Measurements from ENCODE around the gene CHID1. TPM values are rescaled to one million over a fixed set of nuclear protein-coding genes. Genes with fewer than 3 reads are reported as not detected.

Gene CHID1
- total RNA-seq, 2 donors from 2014 or later = 39.4 to 81.4 TPM

- no peaks in the 10 kb centered on the region for H3K4me1 ChIP-seq
- ATAC-seq (no peak), DNase-seq (no peak)
- 60 to 93% methylated on average over 1 to 12 of the region's 13 CpGs for WGBS, 2 donors
- TF ChIP-seq POLR2A (IDR thresholded peaks at IDR 0.05) (no peak), CTCF (IDR thresholded peaks at IDR 0.05) (no peak)
- H3K9me3 ChIP-seq = no peaks in the 10 kb centered on the region
- no peaks in the 10 kb centered on the region for H3K27me3 ChIP-seq
- no peak overlapping the region for H3K27ac ChIP-seq
- intact Hi-C loops (cut with DNase I) = no loop called here
- H3K4me3 ChIP-seq = no peak overlapping the region
- H3K36me3 ChIP-seq (replicated peaks in 1 of 2; ENCODE audit: insufficient read depth in 1 of 2, low read depth in 2 of 2) = no peaks in the 10 kb centered on the region
Observed at GRCh38 chr11:893008-893654, 17.5 kb downstream of the CHID1 start.

- no peak for ATAC-seq
Observed at GRCh38 chr11:890794-891540, 19.6 kb downstream of the CHID1 start.

GRCh38 chr11:889687-890475, 20.7 kb downstream of the CHID1 start:
- H3K27me3 ChIP-seq = no peaks in the 10 kb centered on the region
- DNase-seq (no peak), ATAC-seq (no peak)
- H3K9me3 ChIP-seq = no peaks in the 10 kb centered on the region
- no peak overlapping the region for H3K4me3 ChIP-seq
- no peak for TF ChIP-seq POLR2A (IDR thresholded peaks at IDR 0.05)
- H3K36me3 ChIP-seq (replicated peaks in 1 of 2; ENCODE audit: insufficient read depth in 1 of 2, low read depth in 2 of 2) = no peaks in the 10 kb centered on the region
- no peaks in the 10 kb centered on the region for H3K4me1 ChIP-seq
- intact Hi-C loops (cut with DNase I) = no loop called here
- WGBS, 2 donors = 93 to 94% methylated on average over 11 to 31 of the region's 32 CpGs
- H3K27ac ChIP-seq = no peak overlapping the region

More at GRCh38 chr11:890794-891540, 19.6 kb downstream of the CHID1 start:
- TF ChIP-seq CTCF (IDR thresholded peaks at IDR 0.05) = no peak
- no peak for TF ChIP-seq POLR2A (IDR thresholded peaks at IDR 0.05)
- no peak for DNase-seq
- no peak overlapping the region for H3K27ac ChIP-seq
- no peaks in the 10 kb centered on the region for H3K4me1 ChIP-seq
- no peak overlapping the region for H3K4me3 ChIP-seq
- no peaks in the 10 kb centered on the region for H3K27me3 ChIP-seq
- WGBS, 2 donors = 83 to 85% methylated on average over 9 to 27 of the region's 27 CpGs
- H3K9me3 ChIP-seq = no peaks in the 10 kb centered on the region
- intact Hi-C loops (cut with DNase I) = no loop called here
- H3K36me3 ChIP-seq (replicated peaks in 1 of 2; ENCODE audit: insufficient read depth in 1 of 2, low read depth in 2 of 2) = no peaks in the 10 kb centered on the region

- Histone ChIP-seq H3K27me3 (no peaks in the 10 kb centered on the region), H3K9me3 (no peaks in the 10 kb centered on the region), H3K36me3 (replicated peaks in 1 of 2; ENCODE audit: insufficient read depth in 1 of 2, low read depth in 2 of 2) (no peaks in the 10 kb centered on the region), H3K4me1 (no peaks in the 10 kb centered on the region), H3K4me3 (no peak overlapping the region), H3K27ac (no peak overlapping the region)
- DNase-seq (no peak), ATAC-seq (no peak)
- WGBS, 2 donors = 89 to 95% methylated on average over 12 to 13 of the region's 13 CpGs
- TF ChIP-seq CTCF (IDR thresholded peaks at IDR 0.05) = no peak
- TF ChIP-seq POLR2A (IDR thresholded peaks at IDR 0.05) = no peak
- intact Hi-C loops (cut with DNase I) = no loop called here
Observed at GRCh38 chr11:889257-889656, 21.4 kb downstream of the CHID1 start.

Data from body of pancreas (tissue), 4 donors.